PC-9 (cell line): Measurements from ENCODE around the gene TAS2R50.

Experiments
- CTCF ChIP-seq: fragments of 200-600 bp; sonication (generic); conservative IDR thresholded peaks from 2 replicates; pipeline ENCODE4 v1.6.1; 2017; ENCODE audit warnings: mixed run types, antibody characterized with exemption, mild to moderate bottlenecking, moderate library complexity
- EZH2 ChIP-seq: fragments of 200-600 bp; sonication (generic); IDR thresholded peaks from 2 replicates; pipeline ENCODE4 v1.8.0; 2017; ENCODE audit warnings: antibody characterized with exemption, low read depth

- TF ChIP-seq CTCF, result no peak
- TF ChIP-seq EZH2, result no peak
These were observed at the start of gene TAS2R50 for GRCh38 chr12:10986812-10987211.
